SKM-1 (cell line): ENCODE results near the gene GAS7.

Experiments
- DNase-seq: peaks from one replicate; lab custom pipeline; 2025; ENCODE audit not compliant: unreplicated experiment; lab: John Stamatoyannopoulos, UW

GAS7 gene

DNA sequence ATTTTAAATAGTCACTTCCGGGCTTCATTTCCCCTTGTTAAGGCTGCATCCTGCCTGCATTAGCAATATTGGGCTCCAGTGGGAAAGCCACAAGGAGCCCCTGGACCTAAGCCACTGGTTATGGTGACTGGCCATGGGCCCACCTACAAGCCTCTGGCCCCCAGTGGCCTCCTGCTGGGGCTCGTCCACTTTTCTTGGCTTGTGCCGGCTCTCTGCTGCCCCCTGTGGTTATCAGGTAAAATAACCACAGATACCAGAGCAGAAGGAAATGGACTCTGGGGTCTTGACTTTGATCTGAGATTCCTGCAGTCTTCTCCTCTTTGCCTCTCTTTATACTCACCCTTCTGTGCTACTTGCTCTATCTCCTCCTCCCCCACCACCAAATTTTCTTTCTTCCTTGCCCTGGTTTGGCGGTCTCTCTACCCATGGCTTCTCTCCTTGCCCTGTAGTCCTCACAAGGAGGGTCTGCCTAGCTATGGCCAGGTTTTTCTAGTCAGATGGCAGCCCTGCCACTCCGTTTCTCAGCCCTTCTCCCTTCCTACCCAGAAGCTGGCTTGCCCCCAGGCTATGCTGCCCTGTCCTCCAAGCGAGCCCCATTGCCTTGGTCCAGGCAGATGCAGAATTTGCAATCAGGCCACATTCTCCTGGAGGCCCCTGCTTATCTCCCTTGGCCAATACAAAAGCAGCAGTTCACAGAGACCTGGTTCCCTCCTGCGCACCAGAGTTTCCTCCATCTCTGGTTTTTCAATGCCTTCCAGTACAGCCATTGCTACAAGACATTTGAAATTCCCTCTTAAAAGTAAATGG, 210.4 kb downstream of the GAS7 start:
- no peak for DNase-seq

DNA sequence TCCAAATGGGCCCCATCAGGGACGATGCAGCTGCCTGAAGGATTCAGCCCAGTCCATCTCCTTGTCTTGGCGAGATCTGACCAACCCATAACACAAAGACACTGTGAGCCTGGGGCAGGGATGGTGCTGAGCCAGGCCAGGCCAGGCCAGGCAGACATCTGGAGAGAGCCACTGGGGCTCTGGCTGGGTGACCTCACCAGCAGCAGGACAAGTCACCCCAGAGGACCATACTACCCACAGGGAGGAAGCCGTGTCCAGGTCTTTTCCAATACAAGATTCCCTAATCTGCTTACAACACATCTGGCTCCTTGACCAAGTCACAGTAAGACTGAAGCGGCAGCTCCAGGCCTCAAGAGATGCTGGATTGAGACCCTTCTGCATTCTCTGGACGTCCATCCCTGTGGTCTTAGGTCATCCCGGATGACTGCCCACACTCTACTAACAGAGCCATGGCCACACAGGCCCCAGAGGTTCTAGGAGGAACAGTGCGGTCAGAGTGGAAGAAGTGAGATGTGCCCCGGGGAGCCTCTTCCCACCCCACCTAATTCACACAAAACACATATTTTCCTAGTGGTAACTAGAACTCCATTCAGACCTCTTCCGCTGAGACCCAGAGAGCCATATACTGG, 211.5 kb downstream of the GAS7 start:
- no peak for DNase-seq

DNA sequence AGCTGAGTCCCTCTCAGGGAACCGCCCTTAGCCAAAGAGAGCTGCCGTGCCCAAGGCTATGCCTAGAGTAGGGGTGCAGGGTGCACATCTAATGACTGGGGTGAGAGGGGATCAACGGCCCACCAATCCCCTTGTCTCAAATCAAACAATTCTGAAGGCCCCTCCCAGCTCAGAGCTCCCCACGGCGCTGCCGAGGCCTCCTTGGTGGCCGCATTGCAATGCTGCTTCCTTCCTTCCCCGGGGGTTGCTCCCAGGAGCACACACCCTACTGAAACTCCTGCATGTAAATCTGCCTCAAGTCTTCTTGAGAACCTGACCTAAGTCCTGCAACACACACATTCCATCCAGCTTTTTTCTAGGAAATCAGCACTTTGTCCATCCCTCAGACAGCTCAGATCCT, 212.8 kb downstream of the GAS7 start:
- no peak for DNase-seq

DNA sequence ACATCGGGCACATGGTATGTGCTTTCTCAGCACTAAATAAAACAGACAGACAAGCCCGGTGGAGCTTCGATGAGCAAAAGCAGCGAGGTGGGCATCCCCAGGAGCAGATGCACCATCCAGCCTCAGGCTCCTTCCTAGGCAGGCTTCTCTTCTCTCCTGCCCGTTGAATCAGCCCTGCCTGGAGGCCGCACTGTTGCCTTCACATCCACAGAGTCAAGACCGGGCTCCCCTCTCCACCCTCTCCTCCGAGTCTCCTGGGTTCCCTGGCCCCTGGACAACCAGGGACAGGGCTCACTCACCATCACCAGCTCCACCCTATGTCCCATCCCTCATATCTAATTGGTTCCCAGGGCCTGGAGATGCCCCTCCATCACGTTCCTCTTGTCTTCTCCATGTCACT, 213.6 kb downstream of the GAS7 start:
- no peak for DNase-seq

DNA sequence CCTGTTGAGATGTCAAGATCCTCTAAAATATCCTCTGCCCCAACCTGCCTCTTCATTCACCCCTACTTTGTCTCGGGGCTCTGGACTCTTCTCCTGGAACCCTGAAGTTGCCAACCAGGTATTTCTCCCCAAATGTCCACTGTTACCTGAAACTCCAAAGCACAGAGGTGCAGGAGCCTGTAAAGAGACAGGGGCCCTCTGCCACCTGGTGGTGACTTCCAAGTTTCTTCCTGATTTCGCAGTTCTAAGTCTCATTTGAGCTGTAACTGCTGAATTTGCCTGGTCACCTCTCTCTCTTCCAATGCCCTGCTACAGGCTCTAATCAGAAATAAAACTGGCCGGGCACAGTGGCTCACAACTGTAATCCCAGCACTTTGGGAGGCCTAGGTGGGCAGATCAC, 216.2 kb downstream of the GAS7 start:
- DNase-seq: no peak

DNA sequence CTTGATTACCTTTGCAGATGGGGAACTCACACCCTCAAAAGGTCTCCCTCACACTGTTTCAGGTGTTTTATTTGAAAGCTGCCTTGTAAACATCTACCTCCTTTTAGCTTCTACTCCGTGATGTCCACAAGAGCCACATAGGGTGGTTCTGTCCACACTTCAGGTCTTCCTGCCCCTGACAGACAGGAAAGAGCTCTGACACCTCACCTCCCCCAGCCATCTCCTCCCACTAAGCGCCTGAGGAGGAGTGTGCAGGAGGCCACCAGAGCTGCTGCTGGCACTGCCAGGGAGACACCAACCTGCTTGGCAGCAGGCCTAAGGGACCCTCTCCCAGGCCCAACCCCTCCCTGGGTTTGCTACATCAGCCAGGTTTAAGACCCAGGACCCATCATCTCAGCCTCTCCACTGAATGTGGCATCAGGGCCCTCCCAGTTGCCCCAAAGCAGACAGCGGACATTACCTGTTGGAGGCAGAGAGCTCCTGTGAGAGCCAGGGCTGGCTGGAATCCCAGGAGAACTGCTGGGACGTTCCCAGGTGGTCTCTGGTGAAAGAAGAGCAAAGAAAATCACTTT, 217.0 kb downstream of the GAS7 start:
- no peak for DNase-seq

DNA sequence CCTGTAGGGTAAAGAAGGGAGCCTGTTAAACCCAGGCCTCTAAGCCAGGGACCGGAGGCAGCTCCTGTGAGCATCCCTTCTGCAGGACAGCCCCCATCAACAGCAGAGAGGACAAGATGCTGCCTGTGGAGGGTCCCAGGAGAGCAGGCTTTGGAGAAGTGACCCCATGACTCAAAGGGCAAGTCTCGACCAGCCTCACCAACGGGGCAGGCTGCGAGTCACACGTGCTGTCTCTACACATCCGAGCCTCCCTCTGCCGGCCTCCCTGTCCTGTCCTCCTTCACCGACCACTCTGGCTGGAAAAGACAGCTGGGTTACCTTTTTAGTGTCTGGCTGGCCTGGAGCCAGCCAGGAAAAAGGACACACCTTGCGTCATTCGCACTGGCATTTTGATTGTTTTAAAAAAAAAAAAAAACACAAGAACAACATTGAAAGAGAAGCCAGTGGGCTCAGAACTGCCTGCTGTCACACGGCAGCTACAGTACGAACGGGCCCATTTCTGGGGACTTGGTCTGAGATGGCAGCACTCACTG, 218.9 kb downstream of the GAS7 start:
- no peak for DNase-seq

DNA sequence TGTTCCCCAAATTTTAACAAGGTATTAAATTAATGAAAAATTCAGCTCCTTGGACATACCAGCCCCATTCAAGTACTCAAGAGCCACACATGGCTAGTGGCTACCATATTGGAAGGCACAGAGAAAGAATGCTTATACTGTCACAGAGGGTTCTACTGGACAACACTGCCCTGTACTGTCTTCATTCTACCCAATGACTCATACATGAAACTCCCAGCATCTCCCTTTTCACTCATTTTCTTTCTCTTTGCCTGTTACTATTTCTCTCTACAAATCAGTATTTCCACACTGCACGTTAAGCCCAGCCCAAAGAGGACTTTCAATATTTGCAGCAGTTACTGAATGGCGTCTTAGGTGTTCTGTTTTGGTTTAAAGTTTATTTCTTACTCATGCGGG, 221.2 kb downstream of the GAS7 start:
- DNase-seq: no peak

DNA sequence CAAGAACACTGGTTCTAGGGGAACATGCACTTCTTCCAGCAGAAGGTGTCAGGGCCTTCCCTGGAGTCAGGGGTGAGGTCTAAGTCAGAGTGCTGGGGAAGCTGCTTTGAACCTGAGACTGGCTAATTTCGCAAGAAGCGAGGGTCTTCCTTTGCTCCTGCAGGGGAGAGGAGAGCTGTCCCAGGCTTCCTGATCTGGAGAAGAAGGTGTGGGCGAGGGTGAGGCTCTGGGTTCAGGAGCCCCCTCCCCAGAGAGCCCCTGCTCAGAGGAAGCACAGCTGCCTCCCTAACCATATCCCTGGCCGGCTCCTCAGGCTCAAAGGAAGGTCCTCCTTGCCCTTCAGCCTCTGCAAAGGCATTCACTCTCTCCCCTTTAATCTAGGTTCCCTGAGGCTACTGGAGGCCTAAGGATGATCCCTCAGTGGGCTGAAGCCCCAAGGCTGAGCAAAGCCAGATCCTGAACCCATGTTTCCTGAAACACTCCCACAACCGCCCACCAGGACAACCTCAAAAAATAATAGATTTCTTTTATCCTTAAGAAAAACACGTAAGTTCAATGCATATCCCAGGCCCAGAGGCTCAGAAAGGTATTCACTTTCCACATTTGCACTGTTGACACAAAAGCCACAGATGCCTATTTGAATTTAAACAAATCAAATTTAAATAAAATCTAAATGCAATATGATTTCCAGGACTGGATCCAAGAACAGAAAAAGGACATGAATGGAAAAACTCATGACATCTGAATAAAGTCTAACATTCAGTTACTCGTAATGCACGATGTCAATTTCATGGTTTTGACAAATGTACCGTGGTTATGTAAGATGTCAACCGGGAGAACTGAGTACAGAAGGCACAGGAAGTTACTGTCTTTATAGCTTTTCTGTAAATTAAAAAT, 221.9 kb downstream of the GAS7 start:
- no peak for DNase-seq

DNA sequence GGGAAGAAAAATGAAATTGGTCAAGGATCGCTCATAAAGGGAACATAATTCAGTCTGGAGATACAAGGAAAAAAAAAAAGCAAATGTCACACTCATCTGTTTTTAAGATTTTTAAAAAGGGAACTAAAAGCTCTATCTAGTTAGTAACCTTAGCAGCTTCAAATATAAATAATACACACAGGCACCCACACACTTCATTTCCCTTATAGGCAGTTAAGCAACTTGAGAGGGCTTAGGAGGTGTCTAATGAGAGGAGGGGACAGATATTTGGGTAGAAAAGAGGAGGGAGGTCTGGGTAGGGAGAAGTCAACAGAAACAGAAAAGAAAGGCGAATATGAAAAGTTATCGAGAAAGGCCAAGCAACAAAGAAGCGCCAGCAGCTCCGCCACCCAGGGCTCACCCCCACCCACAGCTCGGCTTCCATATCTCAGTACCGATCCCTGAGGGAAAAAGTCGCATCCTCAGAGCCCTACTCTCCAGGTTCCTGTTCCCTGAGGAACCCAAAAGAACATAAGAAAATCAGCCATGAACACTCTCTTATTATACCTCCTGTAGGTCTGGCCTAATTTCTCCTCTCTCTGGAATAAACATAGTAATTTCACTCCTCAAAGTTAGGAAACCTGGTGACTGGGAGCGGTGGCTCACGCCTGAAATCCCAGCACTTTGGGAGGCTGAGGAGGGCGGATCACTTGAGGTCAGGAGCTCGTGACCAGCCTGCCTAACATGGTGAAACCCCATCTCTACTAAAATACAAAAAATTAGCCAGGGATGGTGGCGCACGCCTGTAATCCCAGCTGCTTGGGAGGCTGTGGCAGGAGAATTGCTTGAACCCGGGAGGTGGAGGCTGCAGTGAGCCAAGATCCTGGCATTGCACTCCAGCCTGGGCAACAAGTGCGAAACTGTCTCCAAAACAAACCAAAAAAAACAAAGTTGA, 223.7 kb downstream of the GAS7 start:
- DNase-seq: no peak

DNA sequence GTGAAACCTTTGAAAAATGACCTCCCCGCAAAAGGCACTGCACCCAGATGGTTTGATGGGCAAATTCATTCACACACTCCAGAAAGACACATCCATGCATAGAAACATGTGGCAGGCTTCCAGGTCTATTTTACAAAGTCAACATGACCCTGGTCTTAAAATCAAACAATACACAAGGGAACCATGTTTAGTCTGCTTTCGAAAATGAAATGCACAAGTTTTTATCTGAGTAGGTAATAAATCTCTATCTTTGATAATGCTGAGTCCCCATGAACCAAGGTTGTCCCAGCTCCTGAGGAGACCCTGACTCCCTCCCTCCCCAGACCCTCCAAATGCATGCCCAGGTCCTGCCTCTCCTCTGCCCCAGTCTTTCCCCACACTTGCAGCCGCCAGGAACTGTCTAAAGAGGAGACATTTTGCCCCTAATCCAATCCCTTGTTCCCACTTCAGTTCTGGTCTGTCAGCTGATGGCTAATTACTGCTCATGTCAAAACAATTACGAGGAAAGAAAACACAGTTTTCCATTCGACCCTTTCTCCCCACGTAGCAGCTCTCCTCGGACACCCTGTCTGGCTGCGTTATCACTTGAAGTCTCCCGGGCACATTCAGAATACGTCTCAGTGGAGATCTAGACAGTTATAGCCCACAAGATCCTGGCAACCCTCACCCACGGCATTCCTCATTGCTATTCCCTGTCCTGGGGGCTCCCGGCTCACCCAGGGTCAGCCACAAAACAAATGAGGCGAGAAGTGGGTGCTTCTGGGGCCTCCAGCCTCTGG, 224.5 kb downstream of the GAS7 start:
- DNase-seq: no peak

DNA sequence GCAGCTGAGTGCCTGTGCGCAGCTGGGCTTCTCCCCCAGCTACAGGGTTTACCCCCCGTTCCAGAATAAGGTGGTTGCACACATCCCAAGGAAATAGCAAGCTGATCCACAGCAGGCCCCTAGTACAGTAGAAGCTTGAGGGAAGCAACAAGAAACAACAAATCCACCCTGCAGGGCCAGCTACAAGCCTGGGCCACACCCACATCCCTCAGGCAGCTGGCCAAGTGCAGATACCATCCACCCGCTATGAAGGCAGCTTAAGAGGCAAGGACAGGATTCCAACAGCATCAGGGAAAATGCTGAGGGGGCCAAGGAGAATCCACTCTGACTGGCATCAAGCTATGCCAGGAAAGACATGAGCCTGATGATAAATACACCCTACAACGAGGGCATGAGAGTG, 226.4 kb downstream of the GAS7 start:
- no peak for DNase-seq

DNA sequence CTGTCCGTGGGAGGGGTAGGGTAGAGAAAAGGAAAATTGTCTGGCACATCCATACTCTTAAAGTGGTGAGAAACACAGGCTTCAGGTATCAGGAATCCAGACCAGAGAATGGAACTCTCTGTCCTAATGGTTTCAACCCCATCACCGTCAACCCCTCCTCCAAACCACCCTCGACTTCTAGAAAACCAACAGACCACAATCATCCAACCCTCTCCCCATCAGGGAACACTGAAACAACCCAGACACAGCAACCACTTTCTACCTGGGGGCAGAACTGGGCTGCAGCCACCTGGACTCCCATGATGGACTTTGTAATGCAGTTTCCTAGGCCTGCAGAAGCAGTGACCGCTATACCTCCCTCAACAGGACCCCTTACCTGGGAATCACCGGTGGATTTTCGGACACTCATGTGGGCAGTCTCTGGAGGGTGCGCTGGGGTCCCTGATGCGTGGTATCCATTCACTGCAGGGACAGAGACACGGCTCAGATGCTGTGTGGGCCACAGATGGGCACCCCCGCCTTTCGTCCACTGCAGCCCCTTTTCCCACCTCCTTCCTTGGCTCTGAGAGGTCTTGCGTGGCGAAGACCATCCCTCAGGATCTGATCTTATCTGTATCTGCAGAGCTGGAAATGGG, 229.0 kb downstream of the GAS7 start:
- DNase-seq: no peak

DNA sequence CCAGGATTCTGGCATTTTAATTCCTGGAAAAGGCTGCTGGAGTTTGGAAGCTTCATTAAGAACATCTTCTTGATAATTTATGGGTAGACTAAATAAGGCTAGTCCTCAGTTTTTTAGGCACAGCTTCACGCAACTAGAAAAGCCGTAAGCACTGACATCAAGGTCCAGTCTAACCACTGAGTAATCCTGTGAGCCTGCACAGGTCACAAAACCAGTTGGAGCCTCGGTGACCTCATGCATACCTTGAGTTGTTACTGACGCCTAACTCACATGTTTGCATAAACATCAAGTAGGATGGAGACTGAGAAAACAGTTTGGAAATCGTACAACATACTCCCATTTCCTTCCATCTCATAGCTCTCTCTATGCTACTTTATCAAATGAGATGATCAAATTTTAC, 229.5 kb downstream of the GAS7 start:
- no peak for DNase-seq

DNA sequence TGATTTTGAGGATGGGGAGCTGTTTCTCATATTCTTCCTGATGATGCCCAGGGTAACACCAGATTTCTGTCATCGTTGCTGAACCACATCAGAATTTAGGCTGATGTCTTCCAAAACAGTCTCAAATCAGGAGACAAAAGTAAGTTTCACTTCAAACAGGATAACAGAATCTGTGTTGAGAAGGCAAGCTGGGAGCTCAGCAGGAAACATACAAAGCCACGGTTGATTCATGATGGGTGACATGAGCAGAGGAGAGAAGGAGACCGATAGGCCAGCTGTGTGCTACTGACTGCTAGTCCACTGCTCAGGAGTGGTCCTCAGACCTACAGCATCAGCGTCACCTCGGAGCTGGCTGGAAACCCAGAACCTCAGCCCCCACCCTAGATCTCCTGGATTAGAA, 230.4 kb downstream of the GAS7 start:
- DNase-seq: no peak

DNA sequence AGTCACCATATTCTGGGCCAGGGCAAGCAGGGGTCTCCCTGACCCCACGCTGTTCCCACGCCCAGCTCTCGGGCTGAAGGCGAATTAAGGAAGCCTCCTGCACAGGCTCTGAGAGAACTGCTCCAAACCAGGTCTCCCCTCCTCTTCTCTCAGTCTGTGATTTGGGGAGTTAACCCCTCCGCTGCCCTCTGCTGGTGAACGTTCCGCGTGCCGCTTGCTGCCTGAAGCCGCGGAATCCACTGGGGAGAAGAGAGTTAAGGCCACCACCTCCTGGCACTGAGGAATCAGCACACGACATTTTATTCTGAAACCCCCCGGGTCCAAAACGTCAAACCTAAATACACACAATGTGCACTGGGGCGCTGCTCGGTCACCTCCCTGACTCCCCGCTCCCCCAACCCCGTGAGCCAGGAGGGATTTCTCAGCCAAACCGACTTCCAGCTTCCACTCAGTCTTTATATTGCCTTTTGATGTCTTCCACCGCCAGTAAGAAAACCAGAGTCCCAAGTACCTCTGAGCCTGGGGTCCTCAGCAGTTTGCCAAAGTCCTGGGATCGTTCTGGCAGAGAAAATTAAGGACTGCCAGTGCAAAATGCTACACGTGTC, 238.9 kb downstream of the GAS7 start:
- DNase-seq: no peak

DNA sequence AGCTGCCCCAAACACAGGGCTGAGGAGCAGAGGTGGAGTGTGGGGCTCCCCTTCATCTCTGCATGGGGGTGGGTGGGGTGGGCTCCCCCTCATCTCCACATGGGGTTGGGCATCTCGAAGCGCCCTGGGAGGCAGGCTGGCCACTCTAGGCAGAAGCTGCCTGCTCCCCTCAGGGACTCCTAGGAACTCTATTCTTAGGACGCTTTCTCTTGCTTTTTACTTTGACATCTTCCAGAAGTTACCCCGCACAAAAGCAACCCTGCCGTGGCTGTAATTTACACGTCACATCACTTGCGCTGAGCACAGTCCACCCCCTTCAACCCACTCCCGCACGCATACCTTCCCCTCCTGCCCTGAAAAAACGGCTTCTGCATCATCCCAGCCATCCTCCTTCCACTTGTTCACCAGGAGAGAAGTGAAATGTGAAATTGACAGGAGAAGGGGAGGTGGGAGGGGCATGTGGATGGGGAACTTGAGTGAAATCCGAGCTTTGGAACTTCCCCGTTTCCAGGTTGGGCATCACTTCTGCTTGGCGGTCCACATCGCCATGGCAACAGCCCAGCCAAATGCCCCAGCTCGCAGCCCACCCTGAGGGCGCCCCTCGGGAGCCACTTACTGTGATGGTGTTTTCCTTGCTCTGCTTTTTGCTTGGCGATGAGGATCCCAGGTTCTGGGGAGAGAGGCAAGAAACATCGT, 239.7 kb downstream of the GAS7 start:
- DNase-seq: no peak

DNA sequence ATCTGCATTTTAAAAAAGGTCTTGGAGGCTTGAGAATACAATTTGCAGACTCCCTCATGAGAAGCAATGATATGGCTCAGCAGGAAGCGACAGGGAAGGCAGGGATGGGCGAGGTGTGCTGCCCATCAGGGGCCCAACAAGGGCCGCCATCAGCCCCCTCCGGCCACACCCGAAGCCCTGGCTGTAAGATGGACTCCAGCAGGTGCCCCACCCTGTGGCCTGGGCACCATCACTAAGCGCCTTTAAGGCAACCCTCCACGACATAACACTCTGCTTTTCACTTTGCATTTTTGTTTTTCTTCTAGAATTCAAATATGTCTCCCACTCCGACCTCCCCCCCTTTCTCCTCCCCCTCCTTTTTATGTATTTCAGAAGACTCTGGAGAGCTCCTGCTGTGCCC, 241.2 kb downstream of the GAS7 start:
- no peak for DNase-seq
